Stimulated activated CD4-positive, alpha-beta T cell treated with anti-CD3 and anti-CD28 coated beads, TNF-alpha, amount 100 ng/mL, for 48 hours (primary cell): Measurements from ENCODE around the gene LIMCH1.
"Not testable (repeated sequence)": the region's sequence is repeated elsewhere in the genome, so short reads cannot be mapped to it uniquely, and the experiment has no call there.

ENCODE experiments used
- DNase-seq, 3 donors: peaks; one replicate each; pipeline ENCODE4 v3.0.0-alpha.2; 2020; ENCODE audit warnings: low read depth in 3 of 3

LIMCH1 gene

GRCh38 chr4:41538017-41538733 lies at the start of gene LIMCH1:
TSS of gene LIMCH1 (plus strand) at chr4:41538157. CDS start at chr4:41605996, 67,839 bp downstream.
- no peak for DNase-seq

- not testable (repeated sequence) for DNase-seq
Observed at GRCh38 chr4:41491081-41491576, 46.8 kb upstream of the LIMCH1 start.

- DNase-seq: no peak
Observed at GRCh38 chr4:41496977-41497376, 41.0 kb upstream of the LIMCH1 start.

GRCh38 chr4:41498177-41498576 lies 39.8 kb upstream of the LIMCH1 start:
- no peak for DNase-seq

GRCh38 chr4:41504167-41504818 lies 33.7 kb upstream of the LIMCH1 start:
- DNase-seq: no peak

- DNase-seq: no peak
Observed at GRCh38 chr4:41505161-41505661, 32.7 kb upstream of the LIMCH1 start.

GRCh38 chr4:41506130-41506529 lies 31.8 kb upstream of the LIMCH1 start:
- no peak for DNase-seq

- no peak for DNase-seq
Observed at GRCh38 chr4:41507291-41507947, 30.5 kb upstream of the LIMCH1 start.

- no peak for DNase-seq
Observed at GRCh38 chr4:41509451-41509866, 28.5 kb upstream of the LIMCH1 start.

- DNase-seq: no peak
Observed at GRCh38 chr4:41510179-41510578, 27.8 kb upstream of the LIMCH1 start.

- no peak for DNase-seq
Observed at GRCh38 chr4:41512136-41512535, 25.8 kb upstream of the LIMCH1 start.

- DNase-seq: no peak
Observed at GRCh38 chr4:41512596-41512995, 25.4 kb upstream of the LIMCH1 start.

GRCh38 chr4:41514169-41514568 lies 23.8 kb upstream of the LIMCH1 start:
- no peak for DNase-seq

GRCh38 chr4:41514766-41515481 lies 23.0 kb upstream of the LIMCH1 start:
- DNase-seq: no peak

GRCh38 chr4:41517121-41517520 lies 20.8 kb upstream of the LIMCH1 start:
- no peak for DNase-seq

GRCh38 chr4:41517747-41518146 lies 20.2 kb upstream of the LIMCH1 start:
- no peak for DNase-seq

GRCh38 chr4:41524425-41524824 lies 13.5 kb upstream of the LIMCH1 start:
- no peak for DNase-seq

- no peak for DNase-seq
Observed at GRCh38 chr4:41525129-41525528, 12.8 kb upstream of the LIMCH1 start.

GRCh38 chr4:41526628-41527027 lies 11.3 kb upstream of the LIMCH1 start:
- no peak for DNase-seq

- no peak for DNase-seq
Observed at GRCh38 chr4:41528512-41529205, 9.3 kb upstream of the LIMCH1 start.

GRCh38 chr4:41530741-41531140 lies 7.2 kb upstream of the LIMCH1 start:
- no peak for DNase-seq
